OCI-LY1 (cell line): ENCODE data around the gene CNNM1.

Source experiments
- EZH2 ChIP-seq: fragments of 200-600 bp; sonication (generic), shearing (Covaris generic); IDR thresholded peaks from 2 replicates; pipeline ENCODE4 v1.8.0; 2017; ENCODE audit warnings: borderline replicate concordance, mixed run types, mild to moderate bottlenecking, antibody characterized with exemption, low read length, moderate library complexity, mixed read lengths
- TF ChIP-seq, protein P1 (sequence below): fragments of 200-600 bp; sonication (generic), shearing (Covaris generic); IDR thresholded peaks from 2 replicates; pipeline ENCODE4 v1.5.1; 2017; ENCODE audit warnings: mild to moderate bottlenecking, antibody characterized with exemption, low read length, moderate library complexity, mixed read lengths

DNA sequence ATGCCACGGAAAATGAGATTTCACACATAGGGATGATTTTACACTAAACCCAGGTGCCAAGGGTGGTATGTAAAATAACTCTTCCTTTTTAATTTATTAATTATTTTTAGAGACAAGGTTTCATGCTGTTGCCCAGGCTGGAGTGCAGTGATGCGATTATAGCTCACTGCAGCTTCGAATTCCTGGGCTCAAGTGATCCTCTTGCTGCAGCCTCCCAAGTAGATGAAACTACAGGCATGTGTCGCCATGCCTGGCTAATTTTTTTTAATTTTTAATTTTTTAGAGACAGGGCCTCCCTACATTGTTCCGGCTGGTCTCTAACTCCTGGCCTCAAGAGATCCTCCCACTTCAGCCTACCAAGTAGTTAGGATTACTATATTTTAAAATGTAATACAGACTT lies 2.3 kb upstream of the CNNM1 start:
- TF ChIP-seq, protein P1, sequence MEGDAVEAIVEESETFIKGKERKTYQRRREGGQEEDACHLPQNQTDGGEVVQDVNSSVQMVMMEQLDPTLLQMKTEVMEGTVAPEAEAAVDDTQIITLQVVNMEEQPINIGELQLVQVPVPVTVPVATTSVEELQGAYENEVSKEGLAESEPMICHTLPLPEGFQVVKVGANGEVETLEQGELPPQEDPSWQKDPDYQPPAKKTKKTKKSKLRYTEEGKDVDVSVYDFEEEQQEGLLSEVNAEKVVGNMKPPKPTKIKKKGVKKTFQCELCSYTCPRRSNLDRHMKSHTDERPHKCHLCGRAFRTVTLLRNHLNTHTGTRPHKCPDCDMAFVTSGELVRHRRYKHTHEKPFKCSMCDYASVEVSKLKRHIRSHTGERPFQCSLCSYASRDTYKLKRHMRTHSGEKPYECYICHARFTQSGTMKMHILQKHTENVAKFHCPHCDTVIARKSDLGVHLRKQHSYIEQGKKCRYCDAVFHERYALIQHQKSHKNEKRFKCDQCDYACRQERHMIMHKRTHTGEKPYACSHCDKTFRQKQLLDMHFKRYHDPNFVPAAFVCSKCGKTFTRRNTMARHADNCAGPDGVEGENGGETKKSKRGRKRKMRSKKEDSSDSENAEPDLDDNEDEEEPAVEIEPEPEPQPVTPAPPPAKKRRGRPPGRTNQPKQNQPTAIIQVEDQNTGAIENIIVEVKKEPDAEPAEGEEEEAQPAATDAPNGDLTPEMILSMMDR: no peak
- TF ChIP-seq EZH2: no peak
